ENCODE data around the gene KRT33B.

The KRT33B gene

GRCh38 chr17:41396996-41397660, 27.5 kb upstream of the KRT33B start, which contains the start of gene KRT31:
Gene KRT31, minus strand, starts transcription at chr17:41397608. Its CDS starts 69 bp downstream, at chr17:41397539.
- H3K4me3 ChIP-seq (ENCODE audit: low read depth, low read length), result no peak within 1 kb of the TSS
- H3K36me3 ChIP-seq (ENCODE audit: control insufficient read depth in 2 of 2, insufficient read depth in 1 of 2, low read length in 2 of 2), result no peaks in the 10 kb centered on the region
- no peaks in the 10 kb centered on the region for H3K9me3 ChIP-seq (ENCODE audit: control insufficient read depth, insufficient read depth, low read depth, low read length)
- CTCF ChIA-PET, result no interaction called here
- POLR2A ChIA-PET, result no interaction called here
- 0 out of 2 replicates have a peak, but pooled peaks cover 4% of the 10 kb centered on the region for H3K4me1 ChIP-seq (ENCODE audit: control insufficient read depth, insufficient read depth, low read length)
- TF ChIP-seq ZNF692 (tag by site-specific recombination; IDR thresholded peaks at IDR 0.05), result no peak
- TF ChIP-seq ZNF16 (tag by site-specific recombination; IDR thresholded peaks at IDR 0.05; ENCODE audit: low read depth), result no peak
- no peak for TF ChIP-seq SETDB1 (IDR thresholded peaks at IDR 0.05; ENCODE audit: insufficient read length, low read length)
- TF ChIP-seq, protein P1, sequence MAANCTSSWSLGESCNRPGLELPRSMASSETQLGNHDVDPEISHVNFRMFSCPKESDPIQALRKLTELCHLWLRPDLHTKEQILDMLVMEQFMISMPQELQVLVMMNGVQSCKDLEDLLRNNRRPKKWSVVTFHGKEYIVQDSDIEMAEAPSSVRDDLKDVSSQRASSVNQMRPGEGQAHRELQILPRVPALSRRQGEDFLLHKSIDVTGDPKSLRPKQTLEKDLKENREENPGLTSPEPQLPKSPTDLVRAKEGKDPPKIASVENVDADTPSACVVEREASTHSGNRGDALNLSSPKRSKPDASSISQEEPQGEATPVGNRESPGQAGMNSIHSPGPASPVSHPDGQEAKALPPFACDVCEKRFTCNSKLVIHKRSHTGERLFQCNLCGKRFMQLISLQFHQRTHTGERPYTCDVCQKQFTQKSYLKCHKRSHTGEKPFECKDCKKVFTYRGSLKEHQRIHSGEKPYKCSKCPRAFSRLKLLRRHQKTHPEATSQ (tag by site-specific recombination; IDR thresholded peaks at IDR 0.05), result no peak
- TF ChIP-seq ZNF843 (tag by site-specific recombination; IDR thresholded peaks at IDR 0.05), result no peak
- no peak for TF ChIP-seq KLF7 (tag by site-specific recombination; IDR thresholded peaks at IDR 0.05; ENCODE audit: borderline replicate concordance)
- TF ChIP-seq REPIN1 (tag by site-specific recombination; IDR thresholded peaks at IDR 0.05; ENCODE audit: low read depth), result no peak
- TF ChIP-seq ZBTB1 (tag by site-specific recombination; IDR thresholded peaks at IDR 0.05), result no peak
- no peak for TF ChIP-seq YY2 (tag by site-specific recombination; IDR thresholded peaks at IDR 0.05)
- TF ChIP-seq, protein P2, sequence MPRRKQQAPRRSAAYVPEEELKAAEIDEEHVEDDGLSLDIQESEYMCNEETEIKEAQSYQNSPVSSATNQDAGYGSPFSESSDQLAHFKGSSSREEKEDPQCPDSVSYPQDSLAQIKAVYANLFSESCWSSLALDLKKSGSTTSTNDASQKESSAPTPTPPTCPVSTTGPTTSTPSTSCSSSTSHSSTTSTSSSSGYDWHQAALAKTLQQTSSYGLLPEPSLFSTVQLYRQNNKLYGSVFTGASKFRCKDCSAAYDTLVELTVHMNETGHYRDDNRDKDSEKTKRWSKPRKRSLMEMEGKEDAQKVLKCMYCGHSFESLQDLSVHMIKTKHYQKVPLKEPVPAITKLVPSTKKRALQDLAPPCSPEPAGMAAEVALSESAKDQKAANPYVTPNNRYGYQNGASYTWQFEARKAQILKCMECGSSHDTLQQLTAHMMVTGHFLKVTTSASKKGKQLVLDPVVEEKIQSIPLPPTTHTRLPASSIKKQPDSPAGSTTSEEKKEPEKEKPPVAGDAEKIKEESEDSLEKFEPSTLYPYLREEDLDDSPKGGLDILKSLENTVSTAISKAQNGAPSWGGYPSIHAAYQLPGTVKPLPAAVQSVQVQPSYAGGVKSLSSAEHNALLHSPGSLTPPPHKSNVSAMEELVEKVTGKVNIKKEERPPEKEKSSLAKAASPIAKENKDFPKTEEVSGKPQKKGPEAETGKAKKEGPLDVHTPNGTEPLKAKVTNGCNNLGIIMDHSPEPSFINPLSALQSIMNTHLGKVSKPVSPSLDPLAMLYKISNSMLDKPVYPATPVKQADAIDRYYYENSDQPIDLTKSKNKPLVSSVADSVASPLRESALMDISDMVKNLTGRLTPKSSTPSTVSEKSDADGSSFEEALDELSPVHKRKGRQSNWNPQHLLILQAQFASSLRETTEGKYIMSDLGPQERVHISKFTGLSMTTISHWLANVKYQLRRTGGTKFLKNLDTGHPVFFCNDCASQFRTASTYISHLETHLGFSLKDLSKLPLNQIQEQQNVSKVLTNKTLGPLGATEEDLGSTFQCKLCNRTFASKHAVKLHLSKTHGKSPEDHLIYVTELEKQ (tag by site-specific recombination; IDR thresholded peaks at IDR 0.05; ENCODE audit: borderline replicate concordance), result no peak
- TF ChIP-seq, protein P3, sequence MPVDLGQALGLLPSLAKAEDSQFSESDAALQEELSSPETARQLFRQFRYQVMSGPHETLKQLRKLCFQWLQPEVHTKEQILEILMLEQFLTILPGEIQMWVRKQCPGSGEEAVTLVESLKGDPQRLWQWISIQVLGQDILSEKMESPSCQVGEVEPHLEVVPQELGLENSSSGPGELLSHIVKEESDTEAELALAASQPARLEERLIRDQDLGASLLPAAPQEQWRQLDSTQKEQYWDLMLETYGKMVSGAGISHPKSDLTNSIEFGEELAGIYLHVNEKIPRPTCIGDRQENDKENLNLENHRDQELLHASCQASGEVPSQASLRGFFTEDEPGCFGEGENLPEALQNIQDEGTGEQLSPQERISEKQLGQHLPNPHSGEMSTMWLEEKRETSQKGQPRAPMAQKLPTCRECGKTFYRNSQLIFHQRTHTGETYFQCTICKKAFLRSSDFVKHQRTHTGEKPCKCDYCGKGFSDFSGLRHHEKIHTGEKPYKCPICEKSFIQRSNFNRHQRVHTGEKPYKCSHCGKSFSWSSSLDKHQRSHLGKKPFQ (tag by site-specific recombination; IDR thresholded peaks at IDR 0.05), result no peak
- no peak for TF ChIP-seq ZNF221 (tag by site-specific recombination; IDR thresholded peaks at IDR 0.05; ENCODE audit: borderline replicate concordance)
- no peak for TF ChIP-seq ZNF26 (tag by site-specific recombination; IDR thresholded peaks at IDR 0.05)
- H3K27ac ChIP-seq (ENCODE audit: extremely low read depth, low read depth, low read length), result no peak within 1 kb of the TSS

- H3K9me3 ChIP-seq (ENCODE audit: control insufficient read depth, insufficient read depth, low read depth, low read length), result no peaks in the 10 kb centered on the region
- no peak overlapping the region for H3K27ac ChIP-seq (ENCODE audit: extremely low read depth, low read depth, low read length)
- 0 out of 2 replicates have a peak, but pooled peaks cover 4% of the 10 kb centered on the region for H3K4me1 ChIP-seq (ENCODE audit: control insufficient read depth, insufficient read depth, low read length)
- ChIA-PET CTCF (no interaction called here), POLR2A (no interaction called here)
- H3K36me3 ChIP-seq (ENCODE audit: control insufficient read depth in 2 of 2, insufficient read depth in 1 of 2, low read length in 2 of 2), result no peaks in the 10 kb centered on the region
- H3K4me3 ChIP-seq (ENCODE audit: low read depth, low read length), result no peak overlapping the region
- TF ChIP-seq ATF2 (tag by site-specific recombination; IDR thresholded peaks at IDR 0.05; ENCODE audit: low read depth), result no peak
- TF ChIP-seq ZIC2 (tag by site-specific recombination; IDR thresholded peaks at IDR 0.05), result no peak
- TF ChIP-seq ZNF518A (tag by site-specific recombination; conservative IDR thresholded peaks at IDR 0.05; ENCODE audit: low read depth), result no peak
- no peak for TF ChIP-seq ZFHX2 (tag by site-specific recombination; conservative IDR thresholded peaks at IDR 0.05)
Observed at GRCh38 chr17:41396340-41396739, 26.7 kb upstream of the KRT33B start.
